GM18499 (cell line): Measurements from ENCODE around the gene PAGE2B.
"Not testable (repeated sequence)": the region's sequence is repeated elsewhere in the genome, so short reads cannot be mapped to it uniquely, and the experiment has no call there.

Experiments used
- ATAC-seq: cut with Tn5 transposase; IDR thresholded peaks from one replicate; pipeline ENCODE4 v1.9.1; 2021; ENCODE audit warnings: moderate number of reproducible peaks; ENCODE audit not compliant: insufficient read depth, unreplicated experiment

Gene PAGE2B

DNA sequence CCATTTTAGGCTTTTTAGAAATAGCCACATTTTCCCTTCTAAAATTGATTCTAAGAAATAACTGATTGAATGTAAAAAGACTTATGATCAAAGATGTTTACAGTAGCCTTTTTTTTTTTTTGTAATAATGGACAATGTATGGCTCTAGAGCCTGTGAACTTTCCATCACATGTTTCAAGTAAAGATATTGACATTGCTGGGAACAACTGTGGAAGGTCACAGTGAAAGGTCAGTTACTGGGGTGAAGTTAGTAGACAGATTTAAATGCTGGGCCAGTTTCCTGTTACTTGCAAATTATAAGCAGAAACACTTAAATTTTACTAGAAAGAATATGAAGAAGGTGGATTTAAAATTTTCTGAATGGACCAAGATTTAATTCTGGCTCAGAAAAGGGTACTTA lies 32.4 kb downstream of the PAGE2B start:
- no peak for ATAC-seq

DNA sequence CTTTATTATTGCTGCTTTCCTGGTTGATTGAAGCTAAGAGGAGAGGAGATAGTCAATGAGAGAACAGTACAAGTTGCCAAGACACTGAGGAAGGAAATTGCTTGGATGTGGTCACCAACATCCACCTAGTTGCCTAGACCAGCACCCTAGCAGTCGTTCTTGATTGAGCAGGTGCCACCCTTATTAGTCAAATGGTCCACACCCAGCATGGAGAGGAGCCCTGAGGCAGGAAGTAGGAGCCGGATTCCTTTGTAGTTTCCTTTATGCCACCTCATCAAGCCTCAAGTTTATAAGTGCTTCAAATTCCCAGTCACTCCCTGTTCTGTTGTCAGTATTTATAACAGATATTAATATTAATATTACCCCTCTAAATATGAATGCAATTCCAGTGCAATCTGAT lies 33.1 kb downstream of the PAGE2B start:
- ATAC-seq: no peak

DNA sequence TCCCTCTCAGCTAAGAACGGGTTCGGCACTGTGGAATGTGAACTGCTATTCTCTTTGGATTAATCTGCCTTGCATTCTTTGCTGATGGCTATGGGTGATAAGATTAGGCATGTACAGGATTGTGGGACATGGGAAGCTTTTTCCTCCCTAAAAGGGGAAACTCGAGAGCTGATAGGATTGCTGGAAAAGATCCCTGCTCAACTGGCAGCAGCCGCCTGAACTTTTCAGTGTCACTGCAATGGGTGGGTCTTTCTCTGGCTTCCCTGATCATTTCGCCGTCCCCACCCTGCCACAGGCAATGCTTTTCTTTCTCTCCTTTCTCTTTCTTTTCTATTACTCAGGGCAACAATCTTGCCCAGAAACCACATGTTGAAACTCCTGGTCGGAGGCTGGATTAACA lies 34.5 kb downstream of the PAGE2B start:
- no peak for ATAC-seq

DNA sequence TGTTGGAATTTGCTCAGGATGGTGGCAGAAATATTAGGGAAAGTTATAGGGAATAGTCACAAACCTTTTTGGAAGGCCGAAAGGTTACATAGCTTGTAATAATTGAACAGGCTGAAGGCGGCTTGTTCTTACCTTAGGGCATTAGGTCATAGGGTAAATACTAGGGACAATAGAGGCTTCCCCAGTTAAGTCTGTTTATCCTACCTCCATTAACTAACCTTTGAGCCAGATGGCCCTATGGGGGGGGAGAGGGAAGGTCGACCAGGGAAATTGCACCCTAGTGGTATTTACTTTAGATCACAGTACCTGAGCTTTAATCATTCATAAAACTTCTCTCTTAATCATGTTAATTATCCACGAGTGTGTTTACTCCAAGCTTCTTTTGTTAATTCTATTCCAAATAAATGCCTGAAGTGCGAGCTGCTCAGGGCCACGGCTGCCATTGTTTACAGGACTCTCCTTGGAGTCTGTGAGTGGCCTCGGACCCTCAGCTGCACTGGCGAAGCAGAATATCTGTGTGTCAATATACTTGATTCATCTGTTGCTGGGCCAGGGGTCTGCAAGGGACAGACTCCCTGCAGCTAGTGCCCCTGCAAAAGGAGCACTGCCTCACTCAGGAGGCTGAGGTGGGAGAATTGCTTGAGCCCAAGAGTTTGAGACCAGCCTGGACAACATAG lies 36.9 kb downstream of the PAGE2B start:
- ATAC-seq: no peak

DNA sequence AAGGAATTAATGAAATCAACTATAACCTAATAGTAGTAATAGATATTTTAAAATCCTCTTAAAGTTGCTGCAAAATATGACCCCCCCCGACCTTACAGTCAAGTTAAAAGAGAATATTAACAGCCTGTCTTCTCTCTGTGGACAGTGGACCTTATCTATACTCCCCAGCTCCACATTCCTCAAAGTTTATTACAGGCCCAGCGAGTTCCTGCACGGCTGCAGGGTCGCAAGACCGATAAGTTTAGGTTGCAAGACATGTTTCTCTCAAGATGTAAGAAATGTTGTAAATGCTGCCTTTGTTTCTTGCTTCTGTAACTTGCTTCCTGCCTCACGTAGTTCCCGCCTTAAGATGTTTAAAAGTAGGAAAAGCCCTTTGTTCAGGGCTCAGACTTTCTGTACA lies 41.8 kb downstream of the PAGE2B start:
- ATAC-seq: not testable (repeated sequence)

DNA sequence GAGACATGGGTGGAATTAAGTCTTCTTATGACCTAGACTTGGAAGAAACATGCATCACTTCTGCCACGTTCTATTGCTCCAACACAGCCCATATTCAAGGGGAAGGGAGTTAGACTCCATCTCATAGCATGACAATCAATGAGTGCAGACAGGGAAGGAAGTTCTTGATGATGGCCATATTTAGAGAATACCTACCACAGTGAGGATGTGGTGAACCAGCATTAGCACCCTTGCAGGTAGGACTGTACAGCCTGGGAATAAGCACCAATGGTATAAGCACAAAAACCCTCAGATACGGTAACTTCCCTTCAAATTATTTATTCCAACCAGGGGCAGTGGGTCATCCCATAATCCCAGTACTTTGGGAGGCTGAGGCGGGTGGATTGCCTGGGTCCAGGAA lies 43.7 kb downstream of the PAGE2B start:
- no peak for ATAC-seq

DNA sequence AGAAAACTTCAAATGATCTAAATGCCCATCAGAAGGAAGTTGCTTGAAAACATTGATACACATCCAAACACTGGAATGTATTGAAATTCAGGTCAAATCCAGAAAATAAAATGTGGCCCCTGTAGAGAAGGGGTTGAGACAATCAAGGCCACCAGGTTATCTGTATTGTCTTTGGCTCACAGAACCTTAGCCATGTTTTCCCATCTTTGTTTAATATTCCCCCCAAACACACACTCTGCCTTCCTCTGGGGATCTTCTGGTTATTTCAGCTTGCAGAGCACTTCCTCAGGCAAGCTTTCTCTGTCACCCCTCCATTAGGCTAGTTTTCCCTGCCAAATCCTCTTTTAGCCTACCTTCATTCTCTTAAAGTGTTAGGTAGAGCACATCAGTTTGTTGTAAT lies 44.4 kb downstream of the PAGE2B start:
- ATAC-seq: no peak

DNA sequence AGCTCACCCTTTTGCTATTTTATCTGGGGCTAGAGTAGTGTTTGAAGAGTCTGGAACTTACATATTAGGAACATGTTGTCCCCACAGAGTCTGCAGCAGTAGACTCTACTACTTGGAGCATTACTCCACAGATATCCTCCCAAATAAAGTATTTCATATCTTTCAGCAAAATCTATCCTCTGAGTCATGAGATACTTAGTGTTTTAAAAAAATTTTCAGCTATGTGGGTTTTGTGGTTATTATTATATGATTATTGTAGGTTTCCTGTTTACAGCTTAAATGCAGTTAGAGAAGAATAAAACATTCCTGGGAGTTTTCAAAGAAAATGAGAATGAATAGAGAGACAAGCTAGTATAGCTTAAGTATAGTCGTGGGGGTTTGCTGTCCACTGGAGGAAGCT lies 44.9 kb downstream of the PAGE2B start:
- no peak for ATAC-seq

DNA sequence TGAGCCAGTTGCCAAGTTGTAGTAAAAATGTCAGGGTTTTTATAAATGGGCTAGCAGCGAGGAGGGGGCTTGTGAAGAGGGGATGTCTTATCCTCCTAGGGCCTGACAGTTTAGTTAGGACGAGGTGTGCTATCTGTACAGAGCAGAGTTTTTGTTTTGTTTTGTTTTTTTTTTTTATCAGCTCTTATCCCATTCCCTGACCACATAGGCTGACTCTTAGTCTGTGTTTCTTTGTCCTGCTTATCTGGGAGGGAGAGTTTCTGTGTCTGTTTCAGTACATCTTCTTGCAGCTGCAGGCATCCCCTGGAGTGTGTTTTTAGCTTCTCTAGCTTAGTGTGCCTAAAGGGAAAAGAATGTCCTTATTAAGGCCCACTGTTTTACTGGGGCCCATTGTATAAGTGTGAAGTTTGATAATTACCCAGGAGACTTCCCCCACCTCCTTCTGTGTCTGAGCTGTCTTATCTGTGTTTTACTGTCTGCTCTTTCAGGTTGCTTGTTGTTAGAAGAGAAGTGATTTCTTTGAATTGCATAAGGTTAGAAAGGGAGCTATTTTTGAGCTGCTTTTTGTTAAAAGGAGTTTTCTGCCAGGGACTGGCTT lies 46.0 kb downstream of the PAGE2B start:
- no peak for ATAC-seq

DNA sequence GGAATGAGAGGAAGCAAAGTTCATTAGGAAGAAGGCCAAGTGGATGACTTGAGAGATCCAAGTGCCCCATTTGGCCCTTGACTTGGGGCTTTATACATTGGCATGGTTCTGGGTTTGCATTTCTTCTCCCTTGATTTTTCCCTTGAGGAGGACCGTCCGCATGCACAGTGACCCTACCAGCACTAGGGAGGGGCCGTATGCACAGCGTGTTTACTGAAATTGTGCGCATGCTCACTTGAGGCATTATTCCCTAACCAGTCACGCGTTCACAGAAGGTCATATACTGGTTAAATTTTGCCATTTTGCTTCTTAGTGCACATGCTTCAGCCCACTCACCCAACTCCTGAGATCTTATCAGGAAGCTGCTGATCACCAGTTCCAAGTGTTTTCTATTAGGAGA lies 49.1 kb downstream of the PAGE2B start:
- no peak for ATAC-seq

DNA sequence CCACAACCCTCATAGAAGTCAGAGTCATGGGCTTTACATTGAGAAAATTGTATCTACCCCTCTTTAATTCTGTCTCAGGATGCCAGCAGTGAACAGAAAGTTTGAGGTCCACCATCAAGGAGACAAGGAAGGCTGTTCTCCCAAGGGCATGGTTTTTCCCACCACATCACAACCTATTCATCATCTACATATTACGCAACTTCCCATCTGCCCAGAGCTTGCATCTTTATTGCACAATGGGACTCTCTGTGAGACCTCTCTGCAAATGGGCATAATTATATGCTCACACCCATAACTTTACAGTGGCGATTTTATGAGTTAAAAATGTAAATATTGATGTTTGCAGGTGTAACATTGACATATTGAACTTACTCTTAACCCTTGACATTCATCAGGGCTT lies 52.9 kb downstream of the PAGE2B start:
- no peak for ATAC-seq
